B cell (primary cell): ENCODE results near the gene STX11. TPM values are rescaled to one million over a fixed set of nuclear protein-coding genes. Genes with fewer than 3 reads are reported as not detected.

Source experiments
- ATAC-seq: fragments of 200-7000 bp; cut with Tn5 transposase; one replicate; pipeline ENCODE4 v1.10.0; 2021; ENCODE audit warnings: low read depth, mild to moderate bottlenecking, moderate number of reproducible peaks, moderate library complexity
- CTCF ChIA-PET: fragments of 350-600 bp; sonication (Branson Sonifier 250); formaldehyde crosslinking; loops from one replicate; lab custom pipeline; 2021; ENCODE audit warnings: antibody characterized with exemption, inconsistent platforms; lab: Charles Lee
- POLR2A ChIA-PET: fragments of 350-600 bp; sonication (Branson Sonifier 250); formaldehyde crosslinking; loops from one replicate; lab custom pipeline; 2021; ENCODE audit warnings: antibody characterized with exemption; lab: Charles Lee
- DNase-seq: peaks from one replicate; pipeline ENCODE4 v3.0.0; 2013
- H2AFZ ChIP-seq: 2 replicates; pipeline ENCODE4 v1.6.1; 2012; ENCODE audit warnings: mild to moderate bottlenecking, low read depth, low read length; ENCODE audit not compliant: insufficient read depth, poor library complexity, severe bottlenecking
- H3K27ac ChIP-seq, 2 donors: 1 replicate in 1 of 2; 2 replicates in 1 of 2; pipeline ENCODE4 v1.5.1; 2012 to 2013; ENCODE audit warnings: low read length in 2 of 2, mild to moderate bottlenecking in 2 of 2, moderate library complexity in 1 of 2
- H3K27me3 ChIP-seq, 4 experiments: fragments of 200-600 bp in 1 of 4; sonication (generic) in 1 of 4; replicated peaks in 1 of 4; 1 replicate in 2 of 4; 2 replicates in 2 of 4; pipeline versions ENCODE4 v1.6.1 to v1.7.0; 2013 to 2016; ENCODE audit warnings: low read length in 3 of 4, mild to moderate bottlenecking in 2 of 4, mixed read lengths in 1 of 4, moderate library complexity in 1 of 4; ENCODE audit not compliant: insufficient read depth in 4 of 4, control insufficient read depth in 3 of 4; ENCODE audit errors: control extremely low read depth in 1 of 4
- H3K36me3 ChIP-seq, 2 experiments: replicated peaks in 1 of 2; 1 replicate in 1 of 2; 2 replicates in 1 of 2; pipeline versions ENCODE4 v1.6.1 to v1.7.1; 2013; ENCODE audit warnings: low read length in 1 of 2; ENCODE audit not compliant: insufficient read depth in 2 of 2, control insufficient read depth in 1 of 2; ENCODE audit errors: control extremely low read depth in 1 of 2, extremely low read depth in 1 of 2
- H3K4me1 ChIP-seq, 2 donors: fragments of 200-600 bp in 1 of 2; sonication (generic) in 1 of 2; 1 replicate in 1 of 2; 2 replicates in 1 of 2; pipeline versions ENCODE4 v1.5.1 to v1.6.1; 2013 to 2017; ENCODE audit warnings: low read length in 2 of 2; ENCODE audit not compliant: control insufficient read depth in 2 of 2, insufficient read depth in 2 of 2
- H3K4me2 ChIP-seq: replicated peaks from 2 replicates; pipeline ENCODE3; 2012; ENCODE audit warnings: mild to moderate bottlenecking, low read depth, low read length; ENCODE audit not compliant: poor library complexity, severe bottlenecking
- H3K4me3 ChIP-seq, 5 experiments: fragments of 200-600 bp in 1 of 5; sonication (generic) in 1 of 5; 1 replicate in 3 of 5; 2 replicates in 2 of 5; pipeline versions ENCODE4 v1.5.1 to v1.7.0; 2011 to 2016; ENCODE audit warnings: low read length in 4 of 5, mild to moderate bottlenecking in 4 of 5, low read depth in 2 of 5, control low read depth in 1 of 5, moderate library complexity in 1 of 5; ENCODE audit not compliant: insufficient read depth in 1 of 5; ENCODE audit errors: control extremely low read depth in 1 of 5, extremely low read depth in 1 of 5
- H3K79me2 ChIP-seq: fragments of 200-600 bp; sonication (generic); one replicate; pipeline ENCODE4 v1.6.0; 2016; ENCODE audit warnings: low read length; ENCODE audit not compliant: control insufficient read depth, insufficient read depth
- H3K9ac ChIP-seq: fragments of 200-600 bp; sonication (generic); 2 replicates; pipeline ENCODE4 v1.6.1; 2017; ENCODE audit warnings: mild to moderate bottlenecking, low read length, moderate library complexity
- H3K9me3 ChIP-seq, 3 donors: one replicate each; pipeline versions ENCODE4 v1.6.1 to v1.7.1; 2013; ENCODE audit warnings: low read length in 2 of 3; ENCODE audit not compliant: control insufficient read depth in 2 of 3, insufficient read depth in 1 of 3; ENCODE audit errors: control extremely low read depth in 1 of 3
- H4K20me1 ChIP-seq: 2 replicates; pipeline ENCODE4 v1.6.0; 2012; ENCODE audit warnings: mild to moderate bottlenecking, low read length; ENCODE audit not compliant: insufficient read depth, control insufficient read depth, poor library complexity, severe bottlenecking
- H3K27ac Mint-ChIP-seq: one replicate; pipeline ENCODE4 v1.8.0; 2021; ENCODE audit warnings: mixed read lengths
- H3K27me3 Mint-ChIP-seq: one replicate; pipeline ENCODE4 v1.8.0; 2021; ENCODE audit warnings: mixed read lengths
- H3K4me1 Mint-ChIP-seq: one replicate; pipeline ENCODE4 v1.8.0; 2021; ENCODE audit warnings: mixed read lengths
- H3K4me3 Mint-ChIP-seq: one replicate; pipeline ENCODE4 v1.8.0; 2021; ENCODE audit warnings: mixed read lengths
- H3K9me3 Mint-ChIP-seq: one replicate; pipeline ENCODE4 v1.8.0; 2022; ENCODE audit warnings: mixed read lengths; ENCODE audit not compliant: insufficient read depth
- EZH2 ChIP-seq: IDR thresholded peaks from 2 replicates; pipeline ENCODE4 v1.6.1; 2012; ENCODE audit warnings: borderline replicate concordance, low read depth, mild to moderate bottlenecking, moderate library complexity, low read length; ENCODE audit not compliant: insufficient read depth, poor library complexity, severe bottlenecking
- WGBS: methylation state at CpG from one replicate; pipeline ENCODE4 v1.1.5; 2013; ENCODE audit warnings: missing lambda C conversion rate; ENCODE audit not compliant: insufficient coverage; 5-methylcytosine and 5-hydroxymethylcytosine counted together
- intact Hi-C: fragments of 100-400 bp; cut with micrococcal nuclease; formaldehyde crosslinking; loops from one replicate; pipeline ENCODE4 v1.10.0; 2022
- polyA plus RNA-seq: library from polyadenylated mRNA; depleted of rRNA; stranded (reverse); fragments of >200 nt; gene quantifications from 2 replicates; pipeline ENCODE4 v1.2.3, GENCODE V29; 2012
- total RNA-seq, 2 donors: library from RNA; stranded (reverse); fragments of 120-200 nt in 1 of 2; gene quantifications; 1 replicate in 1 of 2; 2 replicates in 1 of 2; pipeline versions ENCODE4 v1.2.3 to v1.2.4, GENCODE V29; 2013 to 2022
- TF ChIP-seq, protein P1 (sequence below): fragments of 200-600 bp; IDR thresholded peaks from one replicate; pipeline ENCODE4 v1.8.0; 2022; ENCODE audit warnings: antibody characterized with exemption, mild to moderate bottlenecking

STX11 gene
- total and polyA plus RNA-seq, 2 donors (not counting 1 experiment from before 2014, with no cell fraction given): 10.3 to 14.6 TPM

- no peaks in the 10 kb centered on the region for H3K36me3 ChIP-seq
- Mint-ChIP-seq H3K9me3 (peaks cover 2% of the 10 kb centered on the region), H3K4me3 (peak overlapping the region; percentile 7), H3K27me3 (peaks cover 3% of the 10 kb centered on the region), H3K27ac (no peak overlapping the region), H3K4me1 (peaks cover 40% of the 10 kb centered on the region)
- H2AFZ ChIP-seq: peak overlapping the region; percentile 16
- no peak for TF ChIP-seq EZH2
- TF ChIP-seq, protein P1, sequence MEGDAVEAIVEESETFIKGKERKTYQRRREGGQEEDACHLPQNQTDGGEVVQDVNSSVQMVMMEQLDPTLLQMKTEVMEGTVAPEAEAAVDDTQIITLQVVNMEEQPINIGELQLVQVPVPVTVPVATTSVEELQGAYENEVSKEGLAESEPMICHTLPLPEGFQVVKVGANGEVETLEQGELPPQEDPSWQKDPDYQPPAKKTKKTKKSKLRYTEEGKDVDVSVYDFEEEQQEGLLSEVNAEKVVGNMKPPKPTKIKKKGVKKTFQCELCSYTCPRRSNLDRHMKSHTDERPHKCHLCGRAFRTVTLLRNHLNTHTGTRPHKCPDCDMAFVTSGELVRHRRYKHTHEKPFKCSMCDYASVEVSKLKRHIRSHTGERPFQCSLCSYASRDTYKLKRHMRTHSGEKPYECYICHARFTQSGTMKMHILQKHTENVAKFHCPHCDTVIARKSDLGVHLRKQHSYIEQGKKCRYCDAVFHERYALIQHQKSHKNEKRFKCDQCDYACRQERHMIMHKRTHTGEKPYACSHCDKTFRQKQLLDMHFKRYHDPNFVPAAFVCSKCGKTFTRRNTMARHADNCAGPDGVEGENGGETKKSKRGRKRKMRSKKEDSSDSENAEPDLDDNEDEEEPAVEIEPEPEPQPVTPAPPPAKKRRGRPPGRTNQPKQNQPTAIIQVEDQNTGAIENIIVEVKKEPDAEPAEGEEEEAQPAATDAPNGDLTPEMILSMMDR: no peak
- no peaks in the 10 kb centered on the region for H3K27me3 ChIP-seq
- no peaks in the 10 kb centered on the region for H3K9me3 ChIP-seq
- DNase-seq (no peak), ATAC-seq (no peak)
- peak overlapping the region in 1 of 2 donors; percentile 42 for H3K27ac ChIP-seq
- peaks cover 23 to 30% of the 10 kb centered on the region in 2 donors for H3K4me1 ChIP-seq
- no peaks in the 10 kb centered on the region for H4K20me1 ChIP-seq
- ChIA-PET CTCF (interaction anchor here (0.6 to 5.4 kb wide), 14 partner anchors 43 to 268 kb away, joined by 3 to 72 read pairs (median 4); partner anchors contain the start of gene SF3B5), POLR2A (interaction anchor here (2.0 kb wide), 1 partner anchor 67 kb away, joined by 4 read pairs; the partner anchor contains the start of gene STX11)
- H3K4me2 ChIP-seq: no peak overlapping the region
- H3K9ac ChIP-seq: no peak overlapping the region
- intact Hi-C loops: loop anchor here (2.0 to 5.0 kb wide), 7 partner anchors 50 to 1745 kb away; partner anchors contain the start of genes ADAT2, FBXO30, LTV1 and PEX3
- H3K4me3 ChIP-seq: no peak overlapping the region
- H3K79me2 ChIP-seq: no peaks in the 10 kb centered on the region
These were observed 67.5 kb downstream of the STX11 start for GRCh38 chr6:144217797-144218196.

GRCh38 chr6:144219056-144219685 is 68.9 kb downstream of the STX11 start:
- Mint-ChIP-seq H3K27me3 (peaks cover 3% of the 10 kb centered on the region), H3K4me1 (peaks cover 40% of the 10 kb centered on the region), H3K9me3 (peaks cover 2% of the 10 kb centered on the region), H3K27ac (peak overlapping the region; percentile 15), H3K4me3 (no peak overlapping the region)
- intact Hi-C loops: loop anchor here (1.0 to 5.0 kb wide), 8 partner anchors 48 to 1743 kb away; partner anchors contain the start of genes ADAT2, FBXO30, LTV1 and PEX3
- Histone ChIP-seq H3K36me3 (no peaks in the 10 kb centered on the region), H3K9me3 (no peaks in the 10 kb centered on the region), H4K20me1 (no peaks in the 10 kb centered on the region), H3K9ac (no peak overlapping the region), H3K27me3 (no peaks in the 10 kb centered on the region), H3K79me2 (no peaks in the 10 kb centered on the region), H3K4me3 (no peak overlapping the region), H3K4me1 (peaks cover 23 to 30% of the 10 kb centered on the region in 2 donors), H2AFZ (no peak overlapping the region), H3K4me2 (no peak overlapping the region), H3K27ac (no peak overlapping the region)
- no peak for TF ChIP-seq EZH2
- TF ChIP-seq, protein P1: peak; percentile 81
- DNase-seq (peak; percentile 62), ATAC-seq (no peak)
- POLR2A ChIA-PET: interaction anchor here (2.0 kb wide), 1 partner anchor 69 kb away, joined by 4 read pairs; the partner anchor contains the start of gene STX11
- CTCF ChIA-PET: interaction anchor here (0.6 to 5.4 kb wide), 22 partner anchors 13 to 644 kb away, joined by 3 to 72 read pairs (median 4); no protein-coding TSS in a partner anchor
- WGBS: 20% methylated on average over 1 of the region's 3 CpGs
